Measurements from ENCODE around the gene TSPAN9.

The TSPAN9 gene

DNA sequence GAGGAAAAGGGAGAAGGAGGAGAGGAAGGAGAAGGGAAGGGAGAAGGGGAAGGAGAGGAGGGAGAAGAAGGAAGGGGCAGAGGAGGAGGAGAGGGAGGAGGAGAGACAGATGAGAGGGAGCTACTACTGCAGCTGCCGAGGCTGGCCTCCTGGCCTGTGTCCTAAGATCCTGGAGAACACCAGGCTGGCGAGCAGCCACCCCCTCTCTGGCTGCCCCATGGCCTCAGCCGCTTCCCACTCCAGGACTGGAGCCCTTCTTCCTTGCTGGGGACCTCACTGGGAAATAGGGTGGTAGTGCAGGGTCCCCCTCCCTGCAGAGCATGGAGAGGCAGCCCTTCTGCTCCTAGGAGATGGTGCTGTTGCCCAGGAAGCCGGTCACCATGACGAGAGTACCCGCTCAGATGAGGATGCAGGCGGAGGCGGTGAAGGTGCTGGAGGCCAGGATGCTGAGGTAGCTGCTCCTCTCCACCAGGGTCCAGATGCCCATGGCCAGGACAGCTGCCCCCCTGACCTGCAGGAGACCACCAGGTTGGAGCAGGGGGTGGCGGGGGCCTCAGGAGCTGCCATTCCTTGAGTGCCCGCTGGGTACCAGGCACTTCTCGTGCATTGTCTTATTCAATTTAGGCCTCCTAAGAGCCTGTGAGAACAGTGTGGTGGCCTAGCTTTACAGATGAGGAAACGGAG, 246.0 kb downstream of the TSPAN9 start:
- DNase-seq, result no peak

DNA sequence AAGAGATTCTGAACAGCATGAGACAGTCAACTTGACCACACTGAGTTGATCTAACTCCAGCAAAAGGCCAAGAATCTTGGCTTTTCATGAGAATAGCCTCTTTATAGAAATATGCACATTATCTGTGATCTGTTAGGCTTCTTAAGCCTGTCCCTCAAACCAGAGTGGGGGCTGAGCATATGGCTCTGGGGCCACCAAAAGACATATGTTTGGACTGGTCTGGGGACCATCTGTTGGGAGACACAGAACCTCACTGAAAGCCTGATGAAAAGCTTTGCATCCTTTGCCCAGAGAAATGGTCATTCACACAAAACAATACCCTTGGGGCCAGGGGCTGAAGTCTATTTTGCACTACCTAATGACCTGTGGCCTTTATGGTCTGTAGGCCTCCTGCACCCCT, 248.6 kb downstream of the TSPAN9 start:
- DNase-seq, result no peak

DNA sequence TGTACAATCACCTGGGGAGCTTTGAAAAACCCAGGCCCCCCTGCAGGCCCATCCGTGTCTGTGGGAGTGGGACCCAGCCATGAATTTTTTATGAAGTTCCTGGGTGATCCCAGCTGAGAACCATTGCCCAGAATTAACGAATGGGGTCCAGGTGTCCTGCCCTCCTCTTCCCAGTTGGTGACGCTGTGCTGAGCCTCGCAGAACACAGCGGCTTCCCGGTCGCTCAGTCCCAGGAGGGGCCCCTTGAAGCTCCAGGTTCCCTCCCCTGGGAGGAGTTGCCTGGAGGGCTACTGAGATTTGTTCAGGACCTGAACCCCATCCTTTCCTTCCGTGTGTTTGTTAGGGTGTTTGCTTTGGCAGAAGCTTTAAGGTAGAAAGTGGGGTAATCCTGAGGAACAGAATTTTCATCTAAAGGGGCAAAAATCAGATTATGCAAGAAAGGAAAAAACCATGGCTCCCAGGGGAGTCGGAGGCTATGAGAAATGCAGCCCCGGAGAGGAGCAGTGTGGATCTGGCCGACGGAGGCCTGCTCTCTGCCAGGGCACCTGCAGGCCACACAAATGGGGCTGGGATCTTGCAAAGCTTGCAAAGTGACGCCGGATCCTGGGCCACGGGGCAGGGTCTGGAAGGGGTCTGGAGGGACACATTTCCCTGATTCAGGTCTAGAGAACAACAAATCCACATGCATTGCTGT, 249.1 kb downstream of the TSPAN9 start:
- no peak for DNase-seq

DNA sequence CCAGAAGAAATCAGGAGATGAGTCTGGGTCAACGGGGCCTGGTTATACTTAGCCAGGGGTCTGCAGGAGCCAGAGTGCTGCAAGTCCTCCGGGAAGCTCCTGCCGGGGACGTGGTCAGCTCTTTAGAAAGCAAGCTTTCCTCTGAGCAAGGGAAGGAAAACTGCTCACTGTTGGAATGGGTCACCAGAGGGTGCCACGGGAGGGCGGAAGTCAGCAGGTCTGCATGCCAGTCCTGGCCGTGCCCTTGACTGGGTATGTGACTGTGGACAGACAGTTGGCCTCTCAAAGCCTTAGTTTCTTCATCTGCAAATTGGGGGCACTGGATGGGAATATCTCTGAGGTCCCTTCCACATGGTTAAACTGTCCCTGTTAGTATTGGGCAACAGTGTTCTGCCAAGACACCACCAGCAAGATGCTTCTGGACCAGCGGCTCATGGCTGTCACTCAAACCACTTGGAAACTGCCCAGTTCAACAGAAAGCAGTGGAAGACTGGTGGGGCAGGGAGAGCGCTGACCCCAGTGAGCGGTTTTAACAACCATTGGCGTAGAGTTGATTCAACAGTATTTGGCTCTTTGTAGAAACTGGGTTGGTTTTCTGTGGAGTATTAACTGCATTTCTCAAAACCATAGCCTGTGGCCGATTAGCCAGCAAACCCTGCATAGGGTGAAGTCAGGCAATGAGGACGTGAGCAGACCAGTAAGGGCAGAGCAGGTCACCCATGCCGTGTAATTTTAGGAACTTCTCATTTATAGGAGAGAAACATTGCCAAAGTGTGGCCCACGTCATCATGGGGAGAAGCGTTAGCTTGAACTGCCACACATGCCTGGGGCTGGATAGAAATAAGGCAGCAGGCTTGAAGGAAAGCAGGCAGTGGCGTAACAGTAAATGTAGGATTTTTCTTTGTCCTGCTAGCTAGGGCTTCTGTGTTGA, 249.9 kb downstream of the TSPAN9 start:
- DNase-seq, result no peak

DNA sequence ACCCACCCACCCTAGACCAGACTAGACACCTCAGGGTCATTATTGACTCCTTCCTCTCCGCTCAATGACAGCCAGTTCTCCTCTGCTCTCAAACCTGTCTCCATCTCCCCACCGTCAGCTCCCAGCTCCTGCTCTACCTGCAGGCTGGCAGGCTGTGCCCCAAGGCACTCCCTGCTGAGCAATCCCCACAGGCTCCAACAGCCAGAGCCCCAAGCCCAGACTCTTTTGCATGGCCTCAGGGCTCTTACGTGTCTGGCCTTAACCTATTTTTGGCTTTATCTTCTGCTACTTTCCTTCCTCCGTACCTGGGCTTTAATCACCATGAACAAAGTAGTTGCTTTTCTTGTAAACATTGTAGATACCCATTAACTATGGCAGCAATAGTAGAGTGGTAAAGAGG, 250.9 kb downstream of the TSPAN9 start:
- DNase-seq, result no peak

DNA sequence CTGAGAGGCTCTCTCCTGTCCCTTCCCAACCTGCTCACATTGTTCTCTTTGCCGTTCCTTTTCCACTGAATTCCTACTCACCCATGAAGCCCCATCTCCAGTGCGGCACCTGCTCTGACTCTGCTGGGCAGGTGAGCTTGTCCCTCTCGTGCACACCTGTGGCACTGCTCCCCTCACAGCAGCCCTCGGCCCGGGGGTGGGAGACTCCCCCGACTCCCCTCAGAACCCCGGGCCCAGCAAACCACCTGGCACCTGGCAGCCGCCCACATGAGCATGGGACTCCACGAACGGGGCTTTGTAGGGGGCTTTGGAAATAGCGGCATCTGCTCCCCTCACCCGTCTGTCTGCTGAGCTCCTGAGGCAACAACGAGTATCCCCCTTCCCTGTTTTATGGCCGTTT, 251.4 kb downstream of the TSPAN9 start:
- no peak for DNase-seq

DNA sequence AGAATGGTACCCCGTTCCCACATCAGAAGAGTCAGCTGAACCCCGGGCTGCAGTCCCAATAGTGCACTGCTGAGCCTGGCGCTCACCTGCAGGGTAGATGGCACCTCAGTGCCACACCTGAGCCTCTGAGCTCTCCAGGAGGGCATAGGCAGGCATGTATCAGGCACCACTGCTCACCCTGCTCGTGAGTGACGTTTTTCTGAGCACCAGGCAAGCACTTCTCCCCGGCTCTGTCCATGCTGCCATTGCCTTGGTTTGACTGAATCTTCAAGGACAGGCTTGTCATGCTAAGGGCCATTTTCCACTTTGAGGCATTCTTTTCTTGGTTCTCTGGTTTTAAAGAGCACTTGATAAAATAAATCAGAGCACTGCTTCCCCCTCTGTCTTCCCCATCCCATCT, 252.2 kb downstream of the TSPAN9 start:
- no peak for DNase-seq

DNA sequence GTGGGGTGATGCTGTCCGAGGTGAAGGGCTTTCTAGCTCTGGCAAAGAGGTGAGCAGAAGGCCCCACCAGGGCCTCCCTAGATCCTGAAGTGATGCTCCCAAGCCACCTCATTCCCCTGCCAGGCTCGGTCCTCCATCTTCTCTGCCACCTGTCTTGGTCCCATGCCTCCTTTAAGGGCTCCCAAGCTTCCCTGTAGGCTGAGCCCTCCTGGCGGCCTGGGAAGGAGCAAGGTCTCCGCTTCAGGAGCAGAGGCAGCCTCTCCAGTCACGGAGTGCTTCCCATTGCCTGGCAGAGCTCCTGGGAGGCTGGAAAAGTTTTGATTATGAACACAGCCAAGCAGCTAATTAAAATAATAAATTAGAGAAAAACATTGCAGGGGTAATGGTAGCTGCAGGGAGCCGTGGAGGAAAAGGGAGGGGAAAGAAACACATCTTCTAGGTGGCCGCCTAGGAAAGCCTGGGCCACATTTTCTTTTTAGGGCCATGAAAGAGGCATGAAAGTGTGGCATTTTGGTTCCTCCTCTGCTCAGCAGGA, 253.9 kb downstream of the TSPAN9 start:
- DNase-seq, result no peak

DNA sequence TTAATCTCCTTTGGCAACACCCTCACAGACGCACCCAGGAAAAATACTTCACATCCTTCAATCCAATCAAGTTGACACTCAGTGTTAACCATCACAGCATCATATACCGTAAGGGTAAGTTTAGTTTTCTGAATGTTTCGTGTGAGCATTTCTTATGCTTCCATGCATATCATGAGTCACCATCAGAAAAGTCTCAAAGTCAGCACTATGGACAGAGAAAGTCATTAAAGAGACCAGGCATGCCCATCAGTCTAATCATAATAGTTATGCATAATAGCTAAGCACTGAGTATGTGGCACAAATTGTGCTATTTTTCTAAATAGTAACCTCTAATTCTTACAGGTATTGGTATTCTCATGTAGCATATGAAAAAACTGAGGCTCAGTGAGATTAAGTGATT, 255.0 kb downstream of the TSPAN9 start:
- DNase-seq, result no peak

DNA sequence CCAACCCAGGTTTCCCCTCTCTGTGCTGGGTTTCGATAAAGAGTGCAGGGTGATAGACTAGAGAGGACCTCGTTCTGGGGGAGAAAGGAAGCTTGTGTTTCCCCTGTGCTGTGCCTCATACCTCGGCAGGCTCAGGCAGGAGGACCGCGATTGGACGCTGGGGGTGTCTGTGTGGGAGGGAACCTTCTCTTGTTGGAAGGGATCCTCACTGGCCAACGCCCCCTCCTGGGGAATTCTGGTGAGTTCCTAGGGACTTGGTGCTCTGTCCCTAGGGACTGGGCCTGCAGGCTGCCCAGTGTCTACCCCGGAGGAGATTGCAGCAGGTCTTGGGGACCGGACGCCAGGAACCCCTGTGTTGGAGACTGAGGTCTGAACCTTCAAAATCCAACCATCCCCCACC, 256.4 kb downstream of the TSPAN9 start:
- DNase-seq, result no peak

DNA sequence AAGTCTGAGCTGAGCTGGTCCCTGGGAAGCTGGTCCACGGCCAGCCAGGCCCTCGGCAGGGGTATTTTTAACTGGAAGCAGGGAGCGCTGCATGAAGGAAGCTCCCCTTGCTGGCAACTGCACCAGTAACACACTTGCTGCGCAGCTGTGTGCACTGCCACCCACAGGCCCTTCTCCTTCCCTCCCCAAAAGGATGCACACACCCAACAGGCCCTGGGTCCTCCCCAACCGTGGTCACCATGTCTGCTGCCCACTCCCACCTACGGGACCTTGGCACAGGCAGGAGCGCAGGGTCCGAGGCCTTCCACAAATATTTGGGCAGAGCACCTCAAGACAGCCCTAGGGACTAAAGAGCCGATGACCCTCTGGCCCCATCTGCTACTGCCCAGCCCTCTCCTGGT, 256.8 kb downstream of the TSPAN9 start:
- no peak for DNase-seq

DNA sequence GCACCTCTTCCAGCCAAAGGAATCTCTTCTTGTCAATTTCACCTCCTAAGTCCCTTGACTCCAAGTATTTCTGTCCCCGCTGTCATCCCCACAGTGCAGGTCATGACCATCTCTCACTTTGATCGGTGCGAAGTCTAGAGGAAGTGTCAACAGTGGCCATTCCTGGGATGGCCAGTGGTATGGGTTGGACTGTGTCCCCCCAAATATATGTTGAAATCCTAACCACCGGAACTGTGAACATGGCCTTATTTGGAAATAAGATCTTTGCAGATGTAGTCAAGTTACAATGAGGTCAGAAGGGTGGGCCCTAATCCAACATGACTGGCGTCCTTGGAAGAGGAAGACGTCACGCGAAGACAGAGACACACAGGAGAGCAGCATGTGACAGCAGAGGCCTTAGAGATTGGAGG, 257.9 kb downstream of the TSPAN9 start:
- no peak for DNase-seq
